ENCODE measurements around the gene MYO15B.
A peak's percentile ranks its signal among the peaks of the same experiment; 100 is the strongest.
"Not testable (repeated sequence)": the region's sequence is repeated elsewhere in the genome, so short reads cannot be mapped to it uniquely, and the experiment has no call there.

Gene MYO15B

DNA sequence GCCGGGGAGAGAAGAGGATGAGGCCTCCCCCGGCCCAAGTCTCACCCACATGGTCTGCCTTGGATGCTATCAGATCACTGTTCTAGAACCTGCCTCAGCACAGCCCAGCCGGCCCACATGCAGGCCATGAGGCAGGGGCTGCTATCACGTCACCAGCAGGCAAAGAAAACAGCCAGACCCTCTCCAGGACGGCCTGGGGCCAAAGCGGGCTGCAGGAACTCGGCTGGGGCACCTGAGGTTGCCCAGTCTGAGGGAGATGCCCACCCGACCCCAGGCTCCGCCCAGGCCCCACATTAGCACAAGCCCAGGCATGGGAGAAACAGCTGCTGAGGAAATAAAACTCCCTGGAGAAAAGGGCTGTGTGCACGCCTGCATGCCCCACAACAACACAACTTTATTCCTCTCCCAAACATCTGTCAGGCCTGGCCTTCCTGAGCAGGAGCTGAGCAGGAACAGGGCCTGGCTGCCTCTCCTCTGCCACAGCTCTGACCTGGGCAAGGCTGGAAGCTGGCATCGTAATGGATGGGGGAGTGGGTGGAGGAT lies 39.0 kb downstream of the MYO15B start:
- no peak for DNase-seq

DNA sequence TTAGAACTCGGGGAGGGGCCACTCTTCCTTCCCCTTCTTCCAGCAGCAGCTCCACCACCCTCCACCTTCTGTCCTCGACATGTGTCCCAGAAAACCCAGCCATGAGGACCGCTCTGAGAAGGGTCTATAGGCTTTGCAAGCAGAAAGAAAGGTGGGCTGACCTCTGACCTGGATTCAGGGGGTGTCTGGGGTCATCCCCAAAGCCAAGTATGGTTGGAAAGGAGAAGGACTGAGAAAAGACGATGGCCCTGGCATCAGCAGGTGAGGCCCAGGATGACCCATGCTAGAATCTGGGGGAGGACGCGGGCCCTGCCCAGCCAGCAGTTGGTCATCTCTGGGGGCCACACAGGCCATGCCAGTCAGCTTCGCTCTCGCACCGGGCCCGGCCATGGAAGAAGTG lies 39.5 kb downstream of the MYO15B start:
- no peak for DNase-seq

DNA sequence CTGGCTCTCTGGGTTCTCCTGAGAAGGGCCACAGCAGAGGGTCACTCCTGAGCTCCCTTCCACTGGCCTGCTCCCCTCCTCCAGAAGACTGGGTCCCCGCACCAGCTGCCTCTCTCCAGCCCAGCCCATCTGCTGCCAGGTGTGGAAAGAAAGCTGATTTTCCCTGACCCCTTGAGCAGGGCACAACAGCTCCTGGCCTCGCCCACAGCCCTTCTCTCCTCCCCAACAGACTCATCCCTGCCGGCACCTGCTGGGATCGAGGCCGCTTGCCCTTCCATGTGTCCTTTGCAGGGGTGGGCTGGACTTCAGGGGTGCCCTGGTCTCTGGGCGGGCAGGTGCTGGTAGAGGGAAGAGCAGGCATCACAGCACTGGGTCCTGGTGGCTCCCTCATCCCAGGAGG lies 40.8 kb downstream of the MYO15B start:
- DNase-seq: no peak

DNA sequence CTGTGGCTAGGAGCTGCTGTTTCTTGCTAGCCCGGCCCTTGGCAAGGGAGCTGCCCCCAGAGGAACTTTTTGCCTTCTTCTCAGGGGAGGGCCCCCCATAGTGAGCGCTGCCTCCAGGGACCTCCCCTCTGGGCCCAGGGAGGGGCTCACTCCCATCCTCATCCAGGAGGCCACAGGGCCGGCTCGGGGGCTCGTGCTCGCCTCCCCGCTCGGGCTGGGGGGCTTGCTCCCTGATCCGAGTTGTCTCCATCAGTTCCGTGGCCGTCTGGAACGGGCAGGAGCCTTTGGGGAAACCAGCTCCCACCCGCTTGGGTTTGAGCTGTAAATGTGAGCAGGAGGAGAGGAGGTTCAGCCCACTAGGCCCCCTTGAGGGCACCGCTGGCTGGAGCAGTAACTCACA lies 41.6 kb downstream of the MYO15B start:
- no peak for DNase-seq

DNA sequence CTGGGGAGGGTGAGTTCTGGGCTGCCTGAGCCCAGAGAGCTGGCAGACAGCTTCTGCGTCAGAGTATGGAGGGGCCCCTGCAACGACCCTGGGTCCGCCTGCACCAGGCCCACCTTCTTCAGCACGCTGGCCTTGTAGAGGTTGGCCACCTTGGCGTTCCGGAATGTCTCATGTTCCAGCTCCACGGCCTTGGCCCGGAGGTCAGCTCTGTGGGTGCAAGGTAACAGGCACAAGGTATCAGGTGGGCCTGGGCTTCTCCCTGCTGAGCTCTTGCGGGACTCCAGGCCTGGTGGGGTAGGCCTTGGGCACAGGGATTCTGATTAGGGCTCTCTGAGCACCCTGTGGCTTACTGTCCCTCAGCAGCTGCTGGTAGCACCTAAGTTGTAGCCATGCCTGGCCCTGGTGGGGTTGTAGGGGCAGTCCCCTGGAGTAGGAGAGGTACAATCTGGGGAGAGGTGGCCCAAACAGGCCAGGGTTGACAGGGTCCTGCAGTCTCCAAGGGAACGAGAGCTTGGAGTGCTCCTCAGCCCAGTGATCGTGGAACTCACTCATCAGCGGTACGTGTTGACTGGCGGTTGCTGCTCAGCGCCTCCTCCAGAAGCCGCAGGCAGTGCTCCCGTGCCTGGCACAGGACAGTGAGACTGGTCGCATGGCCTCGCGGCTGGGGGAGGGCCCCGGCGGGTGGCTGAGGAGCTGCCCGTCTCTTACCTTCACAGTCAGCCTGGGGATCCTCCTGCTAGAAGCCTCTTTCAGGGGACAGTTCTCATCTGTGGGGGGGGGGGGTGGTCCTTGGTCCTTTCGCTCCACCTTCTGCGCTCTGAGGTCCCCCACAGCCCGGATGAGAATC lies 42.7 kb downstream of the MYO15B start:
- no peak for DNase-seq

DNA sequence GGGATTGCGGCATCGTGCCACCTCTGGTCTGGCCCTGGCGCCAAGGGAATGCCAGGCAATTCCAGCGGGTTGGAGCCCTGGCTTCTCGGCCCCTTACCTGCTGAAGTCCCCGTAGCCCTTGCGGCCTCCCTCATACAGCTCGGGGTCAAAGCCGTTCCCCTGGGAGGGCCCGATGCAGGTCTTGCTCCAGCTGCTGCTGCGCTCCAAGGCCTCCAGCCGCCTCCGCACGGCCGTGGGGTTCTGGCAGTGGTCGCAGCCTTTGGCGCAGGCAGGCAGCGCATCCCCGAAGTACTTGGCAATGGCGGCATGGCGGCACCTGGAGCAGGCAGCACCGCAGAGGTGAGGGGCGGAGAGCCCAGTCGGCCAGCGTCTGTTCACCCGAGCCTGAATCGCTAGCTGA lies 43.8 kb downstream of the MYO15B start:
- no peak for DNase-seq

DNA sequence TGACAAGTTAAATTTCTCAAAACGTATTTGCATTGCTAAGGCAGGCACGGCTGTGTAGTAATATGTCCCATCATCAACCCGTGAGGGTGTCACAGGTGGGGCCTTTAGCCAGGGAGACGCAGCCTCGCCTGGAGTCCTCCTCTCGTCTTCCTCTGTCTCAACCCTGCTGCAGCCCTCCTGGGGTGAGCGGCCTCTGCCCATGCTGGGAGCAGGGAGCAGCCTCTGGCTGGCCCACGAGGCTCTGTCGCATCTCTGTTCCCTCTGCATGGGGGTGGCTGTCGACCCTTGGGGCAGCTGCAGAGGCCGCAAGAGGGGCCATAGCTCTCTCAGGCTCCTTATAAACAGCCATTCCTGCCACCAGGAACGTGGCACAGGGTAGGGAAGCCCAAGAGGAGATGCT lies 44.8 kb downstream of the MYO15B start:
- no peak for DNase-seq

DNA sequence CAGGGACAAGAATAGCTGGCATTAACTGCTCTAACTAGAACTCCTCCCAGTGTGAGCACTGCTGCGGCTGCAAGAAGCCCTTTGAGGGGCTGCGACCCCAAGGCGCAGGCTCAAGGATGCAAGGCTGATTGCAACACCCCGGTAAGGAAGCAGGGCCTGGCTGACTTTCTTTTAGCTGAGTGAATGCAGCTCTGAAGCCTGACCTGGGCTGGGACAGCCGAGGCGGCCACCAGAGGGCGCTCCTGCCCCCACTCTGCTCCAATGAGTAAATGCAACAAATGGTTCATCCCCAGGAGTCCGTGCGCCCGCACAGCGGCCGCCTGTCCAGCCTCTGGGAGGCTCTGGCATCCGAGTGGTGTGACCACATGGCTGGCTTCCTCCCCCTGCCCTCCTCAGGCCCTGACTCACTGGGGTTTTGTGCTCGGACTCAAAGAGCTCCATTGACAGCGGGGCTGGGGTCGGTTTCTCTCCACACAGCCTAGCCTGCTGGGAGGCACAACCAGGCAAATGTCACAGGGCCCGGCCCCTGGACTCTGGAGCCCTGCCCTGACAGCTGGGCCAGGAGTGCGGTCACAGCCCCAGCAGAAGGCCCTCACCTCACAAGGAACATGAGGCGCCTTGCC lies 45.4 kb downstream of the MYO15B start, which contains the start of gene SMIM5:
SMIM5 (plus strand) TSS at position 572 of the 623 bp plus-strand sequence. CDS start 6,768 bp downstream, outside the sequence.
- DNase-seq: peak; percentile 79

DNA sequence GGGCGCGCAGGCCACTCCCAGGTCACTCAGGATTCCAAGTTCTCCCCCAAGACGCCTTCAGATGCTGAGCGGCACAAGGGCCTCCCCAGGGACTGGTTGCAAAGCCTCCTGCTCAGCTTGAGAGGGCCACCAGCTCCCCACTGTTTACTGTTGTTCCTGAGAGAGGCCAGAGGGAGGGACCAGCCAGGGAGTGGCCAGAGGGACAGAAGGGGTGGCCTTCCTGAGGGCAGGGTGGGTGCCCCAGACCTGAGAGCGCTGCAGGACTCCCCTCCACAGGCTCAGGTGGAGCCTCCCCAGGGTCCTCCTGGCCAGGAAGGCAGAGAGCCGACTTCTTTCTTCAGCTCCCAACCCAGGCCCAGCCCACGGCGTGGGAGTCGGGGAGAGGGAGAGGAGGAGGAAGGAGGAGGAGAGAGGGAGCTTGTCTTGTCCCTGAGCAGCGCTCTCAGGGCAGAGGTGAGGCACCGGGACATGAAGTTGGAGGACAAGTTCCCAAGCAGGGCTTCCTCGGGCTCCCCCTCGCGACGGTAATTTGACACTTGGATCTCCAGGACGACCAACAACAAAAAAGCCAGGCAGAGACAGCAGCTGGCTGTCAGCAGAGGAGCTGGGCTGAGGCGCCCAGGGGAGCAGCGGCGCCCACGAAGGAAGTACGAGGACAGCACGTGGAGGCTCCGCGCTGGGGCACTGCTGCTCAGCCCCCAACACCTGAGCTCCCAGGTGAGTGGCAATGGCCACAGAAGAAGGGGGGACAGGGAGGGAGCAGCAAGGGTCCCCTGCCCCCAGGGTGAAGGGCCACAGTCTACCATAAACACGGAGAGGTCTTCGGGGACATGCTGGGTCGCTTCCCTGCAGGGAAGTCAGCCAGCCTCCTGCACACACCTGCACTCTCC lies 46.1 kb downstream of the MYO15B start:
- DNase-seq: peak; percentile 79

DNA sequence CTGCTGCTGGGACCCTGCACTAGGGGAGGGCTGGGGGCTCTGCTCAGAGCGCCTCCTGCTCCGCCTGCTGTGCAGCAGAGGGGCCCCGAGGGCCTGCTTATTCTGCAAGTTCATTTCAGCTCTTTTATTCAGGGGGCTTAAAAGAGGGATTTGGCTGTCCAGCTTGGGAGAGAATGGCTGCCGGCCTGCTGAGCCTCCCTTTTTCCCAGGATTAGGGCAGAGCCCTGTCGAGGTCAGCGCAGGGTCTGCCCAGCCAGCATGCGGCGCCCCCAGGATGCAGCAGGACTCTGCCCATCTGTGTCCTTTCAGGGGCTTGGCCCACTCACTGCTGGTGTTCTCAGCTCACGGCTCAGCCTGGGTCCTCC lies 46.8 kb downstream of the MYO15B start:
- no peak for DNase-seq

DNA sequence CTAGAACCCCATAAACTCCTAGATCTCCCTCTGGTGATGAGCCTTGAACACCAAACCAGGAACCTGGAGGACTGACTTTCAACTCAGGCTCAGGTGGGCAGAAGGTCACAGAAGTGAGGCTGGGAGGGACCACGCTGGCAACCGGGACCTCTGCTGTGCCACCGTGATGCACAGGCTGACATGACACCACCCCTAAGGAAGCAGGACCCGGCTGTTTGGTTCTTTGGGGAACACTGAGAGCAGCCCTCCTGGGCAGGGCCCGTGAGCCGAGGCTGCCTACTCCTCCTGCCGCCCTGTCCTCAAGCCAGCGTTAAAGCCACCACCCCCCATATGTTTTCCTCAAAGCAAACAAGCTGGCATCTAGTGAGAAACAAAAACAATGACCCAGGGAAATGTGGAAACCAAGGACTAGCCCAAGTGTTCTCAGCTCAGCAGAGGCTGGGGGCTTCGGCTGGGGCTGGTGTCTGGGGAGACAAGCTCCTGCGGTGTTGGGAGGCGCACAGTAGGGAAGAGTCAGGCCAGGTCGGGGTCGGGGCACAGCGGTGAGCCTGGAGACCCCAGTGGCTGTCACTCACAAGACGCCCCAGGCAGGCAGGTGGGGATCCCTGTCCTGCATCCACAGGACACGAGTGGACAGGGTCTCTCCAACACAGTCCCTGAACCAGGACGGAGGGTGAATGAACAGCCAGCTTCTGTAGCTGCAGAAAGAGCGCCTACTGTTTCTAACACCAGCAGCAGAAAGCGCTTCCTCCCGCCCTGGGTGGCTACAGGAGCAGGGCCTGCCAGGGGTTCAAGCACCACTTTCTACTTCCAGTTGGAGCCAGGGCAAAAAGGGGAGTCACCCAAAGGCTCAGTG lies 47.4 kb downstream of the MYO15B start:
- DNase-seq: no peak

DNA sequence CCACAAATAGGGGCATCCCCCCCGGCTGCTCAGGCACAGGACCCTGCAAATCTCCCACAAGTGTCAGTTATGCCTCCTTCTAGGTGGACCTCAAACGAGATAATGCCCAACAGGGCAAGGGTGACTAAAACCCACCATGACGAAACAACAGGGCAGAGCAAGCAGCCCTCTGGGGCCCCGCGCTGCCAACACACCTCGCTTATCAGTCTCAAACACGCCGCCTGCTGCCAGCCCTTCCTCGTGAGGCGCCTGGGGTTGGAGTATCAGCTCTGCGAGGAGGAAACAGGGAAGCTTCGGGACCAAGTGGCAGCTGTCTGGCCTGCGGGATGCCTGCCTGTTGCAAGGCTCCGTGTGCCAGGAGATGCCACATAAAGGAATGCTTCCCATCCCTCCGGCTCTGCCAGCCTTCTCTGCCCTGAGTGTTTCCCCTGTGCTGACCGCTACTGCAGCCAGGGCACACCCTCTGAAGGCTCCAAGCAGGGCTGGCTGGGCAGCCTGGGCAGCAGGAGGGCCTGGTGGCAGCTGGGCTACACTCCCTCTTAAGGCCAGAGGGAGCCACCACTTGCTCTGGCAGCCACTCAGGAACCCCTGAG lies 48.1 kb downstream of the MYO15B start:
- DNase-seq: no peak

DNA sequence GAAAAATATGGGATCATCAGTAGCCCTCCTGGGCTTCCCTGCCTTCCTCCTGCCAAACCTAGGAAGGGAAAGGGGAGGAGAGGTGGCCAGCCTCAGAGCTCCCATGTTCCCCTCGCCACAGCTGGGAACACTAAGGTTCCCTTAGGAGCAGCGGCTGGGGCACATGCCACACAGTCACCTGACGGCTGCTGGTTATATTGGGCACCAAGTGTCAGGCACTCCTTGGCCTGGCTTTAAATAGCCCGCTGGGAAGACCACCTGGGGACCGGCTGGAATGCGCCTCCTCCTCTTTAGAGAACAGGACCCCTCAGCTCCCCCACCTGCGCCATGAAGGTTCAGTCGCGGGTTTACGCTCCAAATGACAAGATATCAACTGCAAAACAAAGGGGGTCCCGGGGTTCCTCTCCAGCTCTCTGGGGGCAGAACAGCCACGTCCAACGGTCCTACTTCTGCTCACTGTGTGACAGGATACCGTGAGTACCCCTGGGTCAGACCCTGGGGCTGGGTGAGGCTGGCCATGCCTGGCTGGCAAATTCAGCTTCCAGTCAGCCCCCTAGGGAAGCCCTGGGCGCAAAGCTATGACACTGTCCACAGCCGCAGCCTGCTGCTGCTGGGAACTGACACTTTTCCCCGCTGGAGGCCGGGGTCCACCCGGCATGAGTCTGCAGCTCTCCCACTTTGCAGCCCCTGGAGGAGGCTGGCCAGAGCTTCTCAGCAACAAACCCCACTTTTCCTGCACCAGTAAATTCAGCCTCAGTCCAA lies 49.0 kb downstream of the MYO15B start:
- DNase-seq: no peak

DNA sequence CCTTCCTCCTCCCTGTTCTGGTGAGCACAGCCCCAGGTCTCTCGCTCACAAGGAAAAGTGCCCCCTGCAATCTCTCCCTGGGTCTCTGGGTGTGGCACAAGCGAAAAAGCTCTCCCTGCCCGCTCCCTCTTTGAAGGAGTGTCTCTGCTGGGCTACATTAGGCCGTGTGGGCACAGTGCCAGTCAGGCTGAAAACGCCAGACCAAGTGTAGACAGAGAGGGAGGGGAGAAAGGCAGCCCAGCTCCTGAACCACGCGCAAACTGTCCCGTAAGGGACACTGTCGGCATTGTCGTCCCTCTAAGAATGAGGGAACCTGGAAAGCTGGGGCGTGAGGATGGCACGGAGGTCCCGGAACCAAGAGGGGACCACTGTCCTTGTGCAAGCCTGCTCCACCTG lies 49.5 kb downstream of the MYO15B start:
- DNase-seq: no peak

DNA sequence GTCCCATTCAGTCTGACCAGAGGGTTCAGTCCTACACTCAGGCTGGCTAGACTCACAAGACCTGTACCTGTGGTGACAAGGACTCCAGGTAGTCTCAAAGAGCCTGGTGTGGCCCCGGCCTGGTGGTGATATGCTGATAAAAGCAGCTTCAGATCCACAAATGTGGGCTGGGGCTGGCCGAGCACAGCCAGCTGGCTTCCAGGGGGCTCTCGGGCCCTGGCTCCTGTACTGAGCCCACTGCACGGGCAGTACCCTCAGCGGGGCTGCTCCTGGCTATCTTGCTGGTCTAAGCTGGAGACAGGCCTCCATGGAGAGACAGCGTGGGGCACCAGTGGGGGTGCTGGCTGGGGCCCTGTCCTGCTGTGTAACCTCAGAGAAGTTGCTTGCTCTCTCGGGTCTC lies 50.0 kb downstream of the MYO15B start:
- DNase-seq: no peak

DNA sequence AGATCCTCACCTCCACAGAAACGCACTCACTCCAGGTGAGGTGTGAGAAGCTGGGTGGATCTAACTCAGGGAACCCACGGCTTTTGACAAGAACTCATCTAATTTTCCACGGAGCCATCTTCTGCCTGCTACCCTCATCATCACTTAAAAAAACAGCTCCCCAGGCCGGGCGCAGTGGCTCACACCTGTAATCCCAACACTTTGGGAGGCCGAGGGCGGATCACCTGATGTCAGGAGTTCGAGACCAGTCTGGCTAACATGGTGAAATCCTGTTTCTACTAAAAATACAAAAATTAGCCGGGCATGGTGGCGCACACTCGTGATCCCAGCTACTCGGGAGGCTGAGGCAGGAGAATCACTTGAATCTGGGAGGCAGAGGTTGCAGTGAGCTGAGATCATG lies 50.4 kb downstream of the MYO15B start:
- not testable (repeated sequence) for DNase-seq

DNA sequence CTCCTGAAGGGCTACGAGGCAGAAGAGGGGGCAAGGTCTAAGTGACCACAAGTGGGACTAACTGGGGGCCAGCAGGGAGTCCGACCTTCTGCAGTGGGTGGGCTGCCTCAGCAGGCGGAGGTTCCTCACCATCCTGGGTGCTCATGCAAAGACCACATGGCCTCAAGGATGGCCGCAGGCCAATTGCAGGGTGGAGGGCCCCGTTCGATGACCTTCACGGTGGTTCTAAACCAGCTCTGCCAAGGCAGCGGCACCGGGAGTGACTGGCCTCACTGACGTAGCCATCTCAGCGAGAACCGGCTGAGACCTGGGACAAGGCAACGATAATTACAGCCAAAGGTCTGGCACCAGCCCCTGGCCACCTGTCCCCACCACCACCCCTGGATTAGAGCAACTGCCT lies 51.3 kb downstream of the MYO15B start:
- DNase-seq: no peak

DNA sequence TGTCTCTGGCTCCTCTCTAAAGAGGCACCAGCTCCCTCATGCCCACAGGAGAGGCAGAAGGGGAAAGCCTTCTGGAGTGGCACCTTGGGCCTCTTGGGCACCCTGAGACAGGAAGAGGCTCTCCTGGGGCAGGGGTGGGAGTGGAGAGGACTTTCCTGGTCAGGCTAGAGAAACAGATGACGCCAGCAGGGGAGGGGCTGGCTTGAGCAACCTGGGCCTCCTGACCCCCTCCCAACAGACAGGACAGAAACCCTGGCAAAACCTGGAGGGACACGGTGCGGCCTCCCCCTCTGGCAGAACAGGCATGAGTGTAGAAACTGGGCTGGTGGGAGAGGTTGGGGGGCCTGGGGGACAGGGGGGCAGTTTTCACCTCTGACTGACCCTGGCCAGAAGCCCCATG lies 51.7 kb downstream of the MYO15B start:
- no peak for DNase-seq

DNA sequence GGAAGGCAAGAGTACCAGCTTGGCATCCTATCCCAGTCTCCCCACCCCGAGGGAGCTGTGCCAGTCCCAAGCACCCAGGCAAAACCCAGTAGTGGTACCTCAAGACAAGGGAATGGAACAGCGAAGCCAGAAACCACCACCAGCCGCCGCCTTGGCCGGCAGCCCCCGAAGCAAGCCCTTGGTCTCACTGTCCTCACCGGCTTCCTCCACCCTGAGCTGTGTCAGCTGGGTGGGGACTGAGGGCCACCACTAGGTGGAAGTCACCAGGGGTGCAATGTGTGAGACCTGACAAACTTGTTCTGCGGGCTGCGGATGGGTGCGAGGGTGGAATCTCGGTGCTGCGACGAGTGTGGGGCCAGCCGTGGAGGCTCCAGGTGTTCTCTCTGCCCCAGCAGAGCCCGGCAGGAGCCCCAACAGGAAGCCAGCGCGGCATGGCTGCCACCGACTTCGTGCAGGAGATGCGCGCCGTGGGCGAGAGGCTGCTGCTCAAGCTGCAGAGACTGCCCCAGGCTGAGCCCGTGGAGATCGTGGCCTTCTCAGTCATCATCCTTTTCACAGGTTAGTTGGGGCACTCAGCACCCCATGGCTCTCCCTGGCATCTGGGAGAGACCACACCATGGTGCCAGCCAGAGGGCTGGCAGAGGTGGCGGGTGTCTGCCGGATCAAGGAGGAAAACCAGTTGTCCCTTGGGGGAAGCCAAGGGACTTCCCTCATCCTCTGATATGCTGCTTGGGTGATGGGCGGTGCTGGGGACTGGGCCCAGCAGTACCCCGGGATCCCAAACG lies 52.4 kb downstream of the MYO15B start:
- DNase-seq: no peak

DNA sequence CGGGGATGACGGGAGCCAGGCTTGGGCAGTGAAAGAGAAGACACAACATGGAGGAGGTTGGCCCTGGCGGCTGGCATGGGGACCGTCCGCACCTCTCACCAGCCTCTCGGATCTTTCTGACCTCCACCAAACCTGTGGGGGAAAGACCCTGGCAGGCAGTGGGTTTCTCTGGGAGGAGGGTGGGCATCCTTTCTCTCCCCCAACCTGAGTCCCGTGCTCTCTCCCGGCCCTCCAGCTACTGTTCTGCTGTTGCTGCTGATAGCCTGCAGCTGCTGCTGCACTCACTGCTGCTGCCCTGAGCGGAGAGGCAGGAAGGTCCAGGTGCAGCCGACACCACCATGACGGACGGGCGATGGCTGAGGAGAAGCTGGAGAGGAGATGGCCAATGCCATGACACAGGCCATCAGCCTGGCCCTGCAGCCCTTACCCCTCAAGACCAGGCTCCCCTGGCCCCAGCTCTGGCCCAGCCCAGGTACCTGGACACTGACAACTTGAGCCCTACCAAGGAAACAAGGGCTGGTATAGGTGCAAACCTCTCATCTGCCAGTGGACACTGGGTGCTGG lies 53.0 kb downstream of the MYO15B start:
- DNase-seq: no peak

All from RPMI8226 (cell line).